Effector memory CD4-positive, alpha-beta T cell (primary cell): ENCODE results near the gene SIRT1.

ENCODE experiments used
- DNase-seq, 3 donors: peaks; one replicate each; pipeline ENCODE4 v3.0.0-alpha.2; 2020
- H3K27ac ChIP-seq: 2 replicates; pipeline ENCODE4 v1.7.0; 2013; ENCODE audit warnings: mild to moderate bottlenecking, low read length, moderate library complexity; ENCODE audit not compliant: insufficient read depth, poor library complexity, severe bottlenecking
- H3K27me3 ChIP-seq: replicated peaks from 2 replicates; pipeline ENCODE4 v1.7.0; 2013; ENCODE audit warnings: mild to moderate bottlenecking, low read length; ENCODE audit not compliant: insufficient read depth, control insufficient read depth, poor library complexity, severe bottlenecking
- H3K36me3 ChIP-seq: 2 replicates; pipeline ENCODE4 v1.7.0; 2013; ENCODE audit warnings: mild to moderate bottlenecking, low read length, moderate library complexity; ENCODE audit not compliant: control insufficient read depth, insufficient read depth
- H3K4me1 ChIP-seq: 2 replicates; pipeline ENCODE4 v1.7.0; 2013; ENCODE audit warnings: low read length, mild to moderate bottlenecking; ENCODE audit not compliant: control insufficient read depth, insufficient read depth, poor library complexity, severe bottlenecking
- H3K4me3 ChIP-seq: 2 replicates; pipeline ENCODE4 v1.7.0; 2013; ENCODE audit warnings: low read length, low read depth, mild to moderate bottlenecking; ENCODE audit not compliant: insufficient read depth, poor library complexity, severe bottlenecking
- H3K9me3 ChIP-seq: 2 replicates; pipeline ENCODE4 v1.7.0; 2013; ENCODE audit warnings: mild to moderate bottlenecking, low read length, moderate library complexity; ENCODE audit not compliant: control insufficient read depth

SIRT1 gene

GRCh38 chr10:67849331-67850011, 35.0 kb upstream of the SIRT1 start:
- Histone ChIP-seq H3K4me3 (peak overlapping the region; percentile 83), H3K27ac (peak overlapping the region; percentile 81), H3K9me3 (no peaks in the 10 kb centered on the region), H3K27me3 (no peaks in the 10 kb centered on the region), H3K4me1 (no peaks in the 10 kb centered on the region), H3K36me3 (no peaks in the 10 kb centered on the region)
- DNase-seq: peak; percentile 77 to 88 (median 85)

GRCh38 chr10:67851186-67851585, 33.3 kb upstream of the SIRT1 start:
- H3K36me3 ChIP-seq: no peaks in the 10 kb centered on the region
- no peaks in the 10 kb centered on the region for H3K4me1 ChIP-seq
- H3K4me3 ChIP-seq: no peak overlapping the region
- H3K27me3 ChIP-seq: no peaks in the 10 kb centered on the region
- H3K9me3 ChIP-seq: no peaks in the 10 kb centered on the region
- H3K27ac ChIP-seq: no peak overlapping the region
- no peak for DNase-seq

GRCh38 chr10:67852761-67853160, 31.7 kb upstream of the SIRT1 start:
- Histone ChIP-seq H3K9me3 (no peaks in the 10 kb centered on the region), H3K36me3 (no peaks in the 10 kb centered on the region), H3K27me3 (no peaks in the 10 kb centered on the region), H3K4me3 (no peak overlapping the region), H3K27ac (no peak overlapping the region), H3K4me1 (no peaks in the 10 kb centered on the region)
- no peak for DNase-seq

- Histone ChIP-seq H3K36me3 (no peaks in the 10 kb centered on the region), H3K4me1 (no peaks in the 10 kb centered on the region), H3K9me3 (no peaks in the 10 kb centered on the region), H3K4me3 (no peak overlapping the region), H3K27ac (no peak overlapping the region), H3K27me3 (no peaks in the 10 kb centered on the region)
- DNase-seq: no peak
Observed at GRCh38 chr10:67853512-67853911, 30.9 kb upstream of the SIRT1 start.

GRCh38 chr10:67858971-67859370, 25.5 kb upstream of the SIRT1 start:
- H3K27ac ChIP-seq: no peak overlapping the region
- H3K36me3 ChIP-seq: no peaks in the 10 kb centered on the region
- no peak for DNase-seq
- H3K4me1 ChIP-seq: no peaks in the 10 kb centered on the region
- no peak overlapping the region for H3K4me3 ChIP-seq
- no peaks in the 10 kb centered on the region for H3K27me3 ChIP-seq
- no peaks in the 10 kb centered on the region for H3K9me3 ChIP-seq

GRCh38 chr10:67861750-67862432, 22.6 kb upstream of the SIRT1 start:
- Histone ChIP-seq H3K27ac (no peak overlapping the region), H3K36me3 (no peaks in the 10 kb centered on the region), H3K9me3 (no peaks in the 10 kb centered on the region), H3K4me1 (no peaks in the 10 kb centered on the region), H3K27me3 (no peaks in the 10 kb centered on the region), H3K4me3 (no peak overlapping the region)
- DNase-seq: no peak

- Histone ChIP-seq H3K27ac (no peak overlapping the region), H3K4me3 (no peak overlapping the region), H3K36me3 (no peaks in the 10 kb centered on the region), H3K9me3 (no peaks in the 10 kb centered on the region), H3K4me1 (no peaks in the 10 kb centered on the region), H3K27me3 (no peaks in the 10 kb centered on the region)
- DNase-seq: no peak
Observed at GRCh38 chr10:67863094-67863493, 21.4 kb upstream of the SIRT1 start.

- Histone ChIP-seq H3K36me3 (no peaks in the 10 kb centered on the region), H3K9me3 (no peaks in the 10 kb centered on the region), H3K27ac (no peak overlapping the region), H3K27me3 (no peaks in the 10 kb centered on the region), H3K4me3 (no peak overlapping the region), H3K4me1 (no peaks in the 10 kb centered on the region)
- DNase-seq: no peak
Observed at GRCh38 chr10:67864607-67865371, 19.7 kb upstream of the SIRT1 start.

- no peaks in the 10 kb centered on the region for H3K9me3 ChIP-seq
- no peak for DNase-seq
- H3K4me3 ChIP-seq: no peak overlapping the region
- no peaks in the 10 kb centered on the region for H3K27me3 ChIP-seq
- no peaks in the 10 kb centered on the region for H3K36me3 ChIP-seq
- no peaks in the 10 kb centered on the region for H3K4me1 ChIP-seq
- H3K27ac ChIP-seq: no peak overlapping the region
Observed at GRCh38 chr10:67868132-67868531, 16.3 kb upstream of the SIRT1 start.

- Histone ChIP-seq H3K4me3 (no peak overlapping the region), H3K36me3 (no peaks in the 10 kb centered on the region), H3K9me3 (no peaks in the 10 kb centered on the region), H3K27ac (no peak overlapping the region), H3K27me3 (no peaks in the 10 kb centered on the region), H3K4me1 (no peaks in the 10 kb centered on the region)
- no peak for DNase-seq
Observed at GRCh38 chr10:67869996-67870395, 14.5 kb upstream of the SIRT1 start.
